Left colon (tissue), 2 donors: ENCODE measurements around the gene PHEX. TPM values are rescaled to one million over a fixed set of nuclear protein-coding genes. Genes with fewer than 3 reads are reported as not detected.
A peak's percentile ranks its signal among the peaks of the same experiment; 100 is the strongest.

Experiments used
- ATAC-seq: fragments of 200-7000 bp; cut with Tn5 transposase; one replicate; pipeline ENCODE4 v1.9.1; 2020; ENCODE audit warnings: mild to moderate bottlenecking, moderate library complexity
- DNase-seq, 2 donors: peaks; one replicate each; pipeline ENCODE4 v3.0.0-alpha.2; 2020
- intact Hi-C, 2 donors: fragments of 100-400 bp; cut with DNase I in 1 of 2; cut with micrococcal nuclease in 1 of 2; formaldehyde crosslinking; loops; one replicate each; pipeline versions ENCODE4 v1.11.2 to v1.14.0; 2022; cut with DNase I, micrococcal nuclease
- long read RNA-seq: library from polyadenylated mRNA; unstranded; transcript quantifications from one replicate; pipeline ENCODE4 v2.0.0, GENCODE V29; 2021
- total RNA-seq, 2 donors: library from RNA; stranded (reverse); fragmentation: NEBNext Ultra II Directional; extraction: Animal tissue kit (Norgen Biotek cat#: 25700); gene quantifications; one replicate each; pipeline ENCODE4 v1.2.1, GENCODE V29; 2021
- donor health status: DM: no; HTN: no; CAD: no.
- donor health status: DM: yes; HTN: yes; CAD: no.

The PHEX gene
- under 1 TPM; 0.06 to 0.95 TPM for total RNA-seq
- long read RNA-seq = 0 reads

DNA sequence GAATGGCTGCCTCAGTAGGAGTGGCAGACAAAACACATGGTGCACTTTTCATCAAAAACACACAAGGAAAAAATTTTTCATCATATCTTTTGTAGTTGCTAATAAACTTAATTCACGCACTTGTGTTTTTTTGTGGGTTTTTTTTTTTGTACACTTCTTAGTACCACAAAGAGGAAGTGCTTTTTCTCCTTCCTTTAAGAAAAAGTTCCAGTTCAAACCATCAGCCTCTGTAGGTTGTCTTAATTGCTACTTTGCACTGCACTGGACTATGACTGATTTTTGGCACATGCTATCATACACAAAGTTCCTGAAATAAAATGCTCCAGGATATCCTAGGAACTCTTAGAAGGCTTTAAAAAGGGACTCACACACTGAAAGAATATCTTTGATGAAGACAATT, at the start of gene PHEX:
PHEX (plus strand) TSS at position 242 of the 400 bp plus-strand sequence. CDS start 681 bp downstream, outside the sequence.
- intact Hi-C loops = no loop called here
- DNase-seq (no peak), ATAC-seq (no peak)

DNA sequence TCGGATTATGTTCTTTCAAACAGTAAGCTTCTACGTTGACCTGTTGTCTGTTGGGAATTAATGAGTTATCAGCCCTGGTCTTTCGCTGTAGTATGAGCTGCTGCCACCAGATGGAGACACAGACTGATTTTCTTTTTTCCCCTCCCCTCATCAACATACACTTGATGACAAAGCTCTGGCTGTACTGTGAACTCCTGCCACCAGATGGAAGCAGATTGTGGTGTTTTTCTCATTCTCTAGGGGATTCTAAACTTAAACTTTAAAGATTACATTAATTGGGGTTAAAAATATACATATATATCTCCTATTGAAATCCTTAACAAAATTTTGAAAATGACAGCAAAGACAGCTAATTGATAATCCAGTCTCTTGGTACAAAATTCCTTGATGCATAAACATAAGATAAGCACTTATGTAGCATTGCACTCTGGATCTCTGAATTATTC, 46.8 kb upstream of the PHEX start:
- DNase-seq (peak in 1 of 2 donors; percentile 69), ATAC-seq (peak; percentile 97)
- intact Hi-C loops = no loop called here

DNA sequence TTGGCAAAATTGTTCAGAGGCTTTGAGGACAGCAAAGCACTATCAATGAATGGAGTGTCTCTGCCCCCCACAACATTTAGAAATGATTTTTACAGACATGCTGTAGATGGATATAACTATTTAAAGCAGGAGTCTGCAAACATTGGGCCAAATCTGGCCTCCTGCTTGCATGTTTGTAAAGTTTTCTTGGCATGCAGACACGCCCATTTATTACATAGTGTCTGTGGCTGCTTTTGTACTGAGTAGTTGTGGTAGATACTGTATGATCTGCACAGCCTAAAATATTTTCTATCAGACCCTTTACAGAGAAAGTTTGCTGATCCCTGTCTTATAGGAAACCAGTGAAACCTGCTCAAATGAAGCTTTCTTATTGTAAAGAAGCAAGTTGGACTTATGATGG, 45.5 kb upstream of the PHEX start:
- ATAC-seq (peak; percentile 50), DNase-seq (no peak)
- intact Hi-C loops = no loop called here

DNA sequence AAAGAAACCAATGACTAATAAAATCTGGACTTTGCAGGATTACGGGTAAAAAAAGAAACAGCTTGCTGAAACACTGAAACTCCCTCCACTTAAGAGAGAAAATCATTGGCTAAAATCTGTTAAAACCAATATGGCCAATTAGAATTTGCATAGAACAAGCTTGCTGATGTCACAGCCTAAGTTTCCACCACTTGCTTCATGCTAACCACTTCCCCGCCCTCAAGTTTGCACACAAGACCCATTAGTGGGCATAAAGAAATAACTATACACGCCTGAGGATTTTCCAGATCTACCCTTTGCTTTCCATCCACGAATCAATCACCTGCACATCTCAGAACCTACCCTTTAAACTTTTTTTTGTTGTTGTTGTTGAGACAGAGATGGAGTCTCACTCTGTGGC, 42.7 kb upstream of the PHEX start:
- no peak for ATAC-seq
- DNase-seq = no peak
- intact Hi-C loops = no loop called here

DNA sequence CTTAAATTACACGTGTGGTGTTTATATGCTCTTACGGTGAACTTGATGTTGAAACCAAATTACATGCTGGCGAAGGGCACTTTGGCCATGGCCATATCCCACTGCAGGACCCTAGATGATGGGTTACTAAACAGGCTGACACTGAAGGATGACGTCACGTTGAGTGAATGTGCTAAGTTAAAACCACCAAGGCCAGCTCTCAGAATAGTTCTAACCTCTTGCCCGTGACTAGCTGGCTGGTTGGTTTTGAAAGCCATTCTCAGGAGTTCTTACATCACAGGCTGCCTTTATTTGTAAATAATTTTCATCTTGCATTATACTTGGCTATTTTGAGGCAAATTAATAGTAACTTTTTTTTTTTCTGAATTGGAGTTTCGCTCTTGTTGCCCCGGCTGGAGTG, 41.3 kb upstream of the PHEX start:
- intact Hi-C loops = no loop called here
- no peak for DNase-seq
- no peak for ATAC-seq

DNA sequence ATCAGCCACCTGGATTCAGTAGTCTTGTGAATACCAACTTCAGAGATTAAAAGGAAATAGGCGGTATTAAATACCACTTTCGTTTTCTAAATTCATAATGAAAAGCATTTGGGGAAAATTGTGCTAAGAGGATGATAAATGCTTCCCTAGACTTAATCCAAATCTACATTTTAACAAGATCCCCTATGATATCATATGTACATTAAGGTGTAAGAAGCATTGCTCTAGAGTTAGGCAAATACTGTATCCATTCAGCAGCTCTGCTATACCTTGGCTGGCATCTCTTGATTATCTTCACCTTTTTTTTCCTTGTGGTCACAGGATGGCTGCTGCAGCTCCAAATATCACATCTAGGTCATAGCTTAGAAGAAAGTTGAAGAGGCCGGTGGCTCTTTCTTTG, 40.6 kb upstream of the PHEX start:
- ATAC-seq (no peak), DNase-seq (no peak)
- intact Hi-C loops = no loop called here

DNA sequence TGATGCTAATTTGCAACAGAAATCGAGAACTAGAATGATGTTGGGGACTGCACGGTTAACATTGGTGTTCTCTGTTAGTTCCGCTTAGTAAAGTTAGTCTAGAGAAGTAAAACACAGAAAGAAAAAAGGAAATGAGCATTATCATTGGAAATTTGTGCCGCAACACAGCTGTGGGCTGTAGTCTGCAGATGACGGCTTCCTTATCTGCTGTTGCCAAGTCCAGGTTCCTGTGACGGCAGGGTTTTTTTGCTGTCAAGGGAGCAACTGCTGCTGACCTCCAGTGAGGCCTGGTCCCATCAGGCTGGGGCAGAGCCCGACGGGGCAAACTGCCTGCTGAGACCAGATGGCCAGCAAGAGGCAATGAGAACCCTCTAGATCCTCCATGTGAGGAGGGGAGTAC, 38.9 kb upstream of the PHEX start:
- DNase-seq = no peak
- no peak for ATAC-seq
- intact Hi-C loops = no loop called here

DNA sequence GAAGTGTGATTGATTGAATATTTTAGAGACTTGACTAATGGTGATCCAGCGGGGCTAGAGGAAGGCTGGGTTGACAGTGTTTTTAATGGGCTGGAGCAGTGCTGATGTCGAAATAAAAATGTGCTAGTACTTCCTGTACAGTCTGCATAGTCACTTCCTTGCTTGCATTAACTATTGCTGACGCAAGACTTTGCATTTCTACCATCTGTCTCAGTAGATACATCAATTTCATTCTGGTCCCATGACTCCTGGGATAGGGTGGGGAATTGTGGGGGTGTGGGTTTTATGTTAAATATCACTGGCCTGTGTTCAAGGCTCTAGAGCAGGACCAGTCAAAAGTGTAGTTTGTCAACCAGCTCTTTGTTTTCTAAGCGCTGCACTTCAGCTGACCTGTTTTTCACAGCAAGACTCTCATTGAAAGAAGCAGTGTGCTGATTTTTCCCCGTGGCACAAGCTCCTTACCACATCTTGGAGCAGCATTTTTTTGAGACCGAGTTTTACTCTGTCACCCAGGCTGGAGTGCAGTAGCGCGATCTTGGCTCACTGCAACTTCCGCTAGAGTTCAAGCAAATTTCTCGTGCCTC, 35.2 kb upstream of the PHEX start:
- no peak for DNase-seq
- no peak for ATAC-seq
- intact Hi-C loops = no loop called here

DNA sequence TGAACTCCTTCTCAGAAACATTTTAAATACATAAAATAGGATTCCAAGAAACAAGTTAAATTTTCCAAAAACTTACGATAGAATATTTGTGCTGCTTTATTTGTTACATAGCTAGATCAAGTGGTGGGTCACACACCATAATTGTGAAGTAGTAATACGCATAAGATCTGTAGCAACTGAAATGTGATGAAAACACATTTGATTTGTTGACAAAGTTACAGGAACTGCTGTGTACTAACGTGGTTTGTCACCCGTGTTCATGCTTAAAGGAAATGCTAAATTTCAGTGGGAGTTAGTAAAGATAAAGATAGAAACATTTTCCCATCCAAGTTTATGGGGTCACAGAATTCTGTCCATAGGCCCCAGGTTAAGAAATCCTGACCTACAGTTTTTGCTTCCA, 34.1 kb upstream of the PHEX start:
- intact Hi-C loops = no loop called here

DNA sequence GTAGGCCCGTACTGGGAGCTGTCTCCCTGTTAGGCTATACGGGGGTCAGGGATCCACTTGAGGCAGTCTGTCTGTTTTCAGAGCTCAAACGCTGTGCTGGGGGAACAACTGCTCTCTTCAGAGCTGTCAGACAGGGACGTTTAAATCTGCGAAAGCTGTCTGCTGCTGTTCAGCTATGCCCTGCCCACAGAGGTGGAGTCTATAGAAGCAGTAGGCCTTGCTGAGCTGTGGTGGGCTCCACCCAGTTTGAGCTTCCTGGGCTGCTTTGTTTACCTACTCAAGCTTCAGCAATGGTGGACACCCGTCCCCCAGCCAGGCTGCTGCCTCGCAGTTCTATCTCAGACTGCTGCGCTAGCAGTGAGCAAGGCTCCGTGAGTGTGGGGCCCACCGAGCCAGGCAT, 27.3 kb upstream of the PHEX start:
- intact Hi-C loops = no loop called here
- DNase-seq (no peak), ATAC-seq (no peak)

More for the DNA sequence above, 34.1 kb upstream of the PHEX start:
- DNase-seq (no peak), ATAC-seq (no peak)

DNA sequence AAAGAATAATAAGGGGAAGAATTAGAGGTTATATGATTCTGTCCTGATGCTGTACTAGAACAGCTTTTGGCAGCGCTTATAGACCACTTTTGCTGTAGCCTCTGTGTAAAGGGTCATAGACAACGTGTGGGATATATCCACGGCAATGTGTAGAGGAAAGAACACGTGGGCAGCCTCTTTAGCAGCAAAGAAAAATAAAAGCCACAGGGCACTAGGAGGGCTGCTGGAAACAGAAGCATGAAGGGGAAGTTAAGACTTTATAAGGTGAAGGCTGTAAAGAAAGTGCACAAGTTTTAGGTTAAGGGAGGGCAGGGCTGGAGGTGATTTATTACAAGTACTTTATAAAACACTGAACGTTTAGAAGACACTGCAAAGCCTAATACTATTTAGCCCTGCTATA, 20.1 kb upstream of the PHEX start:
- ATAC-seq (no peak), DNase-seq (no peak)
- intact Hi-C loops = no loop called here

DNA sequence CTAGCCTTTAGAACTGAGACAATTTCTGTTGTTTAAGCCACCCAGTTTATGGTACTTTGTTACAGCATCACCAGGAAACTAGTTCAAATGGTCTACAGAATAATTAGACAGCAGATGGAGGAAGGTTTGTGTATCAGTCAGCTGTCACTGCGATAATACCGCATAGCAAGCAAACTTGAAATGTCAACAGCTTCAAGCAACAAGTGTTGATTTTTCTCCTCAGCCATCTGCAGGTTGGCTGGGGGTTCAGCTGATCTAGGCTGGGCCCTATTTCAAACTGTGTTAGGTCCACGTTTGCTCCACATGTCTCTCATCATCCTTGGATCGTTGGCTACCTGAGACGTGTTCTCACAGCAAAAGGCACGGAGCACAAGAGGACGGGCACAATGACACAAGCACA, 19.2 kb upstream of the PHEX start:
- ATAC-seq (no peak), DNase-seq (no peak)
- intact Hi-C loops = no loop called here

DNA sequence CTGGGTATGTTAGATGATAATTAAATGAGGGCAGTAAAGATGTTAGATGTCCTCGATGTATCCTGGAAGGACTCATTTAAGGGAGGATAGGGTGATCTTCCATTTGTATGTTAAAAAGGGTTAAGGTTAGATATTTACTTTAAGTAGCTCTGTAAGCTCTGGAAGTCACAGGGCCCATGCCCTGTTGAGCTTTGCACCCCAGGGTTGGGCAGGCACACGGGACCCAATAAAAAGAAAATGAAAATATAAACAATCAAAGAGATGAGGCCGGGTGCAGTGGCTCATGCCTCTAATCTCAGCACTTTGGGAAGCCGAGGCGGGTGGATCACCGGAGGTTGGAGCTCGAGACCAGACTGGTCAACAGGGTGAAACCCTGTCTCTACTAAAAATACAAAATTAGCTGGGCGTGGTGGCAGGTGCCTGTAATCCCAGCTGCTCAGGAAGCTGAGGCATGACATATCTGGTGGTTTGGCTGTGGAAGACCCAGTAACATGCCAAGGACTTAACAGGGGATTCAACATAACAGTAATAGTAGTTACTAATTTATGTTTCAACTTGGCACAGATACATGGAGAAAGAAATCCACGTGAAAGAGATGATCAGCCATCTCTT, 16.9 kb upstream of the PHEX start:
- ATAC-seq (peak; percentile 71), DNase-seq (no peak)
- intact Hi-C loops = no loop called here

DNA sequence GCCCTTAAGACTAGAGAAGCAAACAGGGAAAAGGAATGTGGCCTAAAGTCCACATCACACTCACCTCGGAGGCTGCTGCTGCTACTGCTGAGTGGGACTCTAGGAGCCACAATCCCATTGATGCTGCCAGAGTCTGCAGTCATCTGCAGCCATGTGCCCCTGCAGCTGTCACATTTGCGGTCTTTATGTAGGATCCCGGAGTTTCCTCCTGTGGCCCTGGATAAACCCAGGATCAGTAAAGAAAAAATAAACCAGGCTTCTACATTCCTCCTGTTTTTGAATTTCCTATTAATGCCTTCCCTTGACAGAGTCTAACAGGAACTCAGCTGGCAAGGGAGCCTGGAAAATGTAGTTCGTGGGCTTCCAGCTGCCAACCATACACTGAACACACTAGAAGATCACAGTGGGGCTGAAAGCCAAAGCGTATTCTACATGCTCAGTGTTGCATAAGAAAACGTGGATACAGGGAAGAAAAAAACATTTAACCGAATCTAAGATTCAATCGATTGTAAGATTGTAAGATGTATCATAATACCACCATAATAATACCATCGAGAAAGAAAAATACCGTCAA, 10.3 kb upstream of the PHEX start:
- ATAC-seq = no peak
- intact Hi-C loops = no loop called here

DNA sequence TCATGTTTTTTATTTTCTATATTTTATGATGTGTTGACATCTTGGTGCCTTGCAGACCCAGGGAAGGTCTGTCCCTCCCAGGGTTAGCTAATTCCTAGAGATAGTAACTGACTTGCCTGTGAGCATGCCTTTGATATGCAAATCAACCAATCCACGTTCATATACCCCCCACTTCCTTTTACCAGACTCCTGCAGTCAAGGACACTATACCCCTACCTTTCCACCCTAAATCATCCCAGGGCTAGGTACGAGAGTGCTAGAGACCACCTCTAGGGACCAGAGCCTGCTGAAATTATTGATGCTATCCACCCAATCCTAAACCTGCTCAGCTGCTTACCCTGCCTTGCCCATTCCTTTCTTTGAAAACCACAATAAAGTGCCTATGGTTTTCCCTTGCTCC, 7.5 kb upstream of the PHEX start:
- no peak for ATAC-seq
- DNase-seq = no peak
- intact Hi-C loops = no loop called here

More for the DNA sequence above, 10.3 kb upstream of the PHEX start:
- no peak for DNase-seq

DNA sequence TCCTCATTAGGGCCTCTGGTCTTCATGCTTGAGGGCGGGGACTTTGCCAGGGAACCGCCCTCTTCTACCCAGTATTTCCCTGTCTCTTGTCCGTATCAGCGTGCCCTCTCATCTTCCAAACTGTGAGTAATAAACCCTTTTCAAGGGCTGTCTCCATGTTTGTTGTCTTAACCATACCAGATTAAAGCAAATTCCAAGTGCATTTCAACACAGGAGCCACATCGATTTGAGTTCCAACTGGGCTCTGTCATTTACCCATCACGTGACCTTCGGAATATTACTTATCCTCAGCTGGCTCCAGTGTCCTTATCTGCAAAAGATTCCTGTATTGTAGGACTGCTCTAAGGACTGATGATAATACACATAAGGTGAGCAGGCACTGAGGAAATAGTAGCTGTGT, 6.4 kb upstream of the PHEX start:
- intact Hi-C loops = no loop called here
- ATAC-seq (no peak), DNase-seq (no peak)

DNA sequence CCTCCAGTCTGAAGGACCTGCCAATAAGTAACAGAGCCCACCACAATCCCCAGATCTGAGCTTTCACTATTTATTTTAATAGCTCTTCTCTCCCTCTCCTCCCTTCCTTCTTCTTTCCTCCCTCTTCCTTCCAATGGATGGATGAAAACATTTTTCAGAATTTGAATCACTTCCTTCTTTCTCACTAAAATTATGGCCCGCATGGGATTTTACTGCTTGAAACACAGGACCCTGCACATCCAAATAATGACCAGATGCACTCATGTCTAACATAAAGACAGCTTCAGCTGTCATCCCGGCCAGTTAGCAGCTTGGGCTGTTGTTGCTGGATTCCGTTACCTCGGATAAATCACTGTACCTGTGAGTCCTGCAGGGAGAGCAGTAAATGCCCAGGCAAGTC, 5.4 kb upstream of the PHEX start:
- intact Hi-C loops = no loop called here
- no peak for ATAC-seq

DNA sequence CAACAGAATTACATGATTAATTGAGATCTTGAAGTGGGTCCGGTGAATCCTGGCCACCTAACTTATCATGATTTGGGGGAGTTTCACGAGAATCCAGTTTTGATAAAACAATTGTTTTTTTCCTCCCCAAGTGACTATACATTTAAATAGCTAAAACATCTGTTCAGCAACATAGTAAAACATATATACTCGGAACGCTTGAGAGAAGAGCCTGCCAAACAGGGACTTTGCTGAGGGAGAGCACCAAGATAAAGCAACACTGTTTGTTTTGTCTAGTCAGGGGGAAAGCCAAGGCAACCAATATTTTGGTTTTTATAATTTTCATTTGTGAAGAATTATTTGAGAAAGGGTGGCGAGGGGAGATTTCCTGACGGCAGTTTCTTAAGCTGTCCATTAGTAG, 381 bp downstream of the PHEX start:
- ATAC-seq (no peak), DNase-seq (no peak)
- intact Hi-C loops = no loop called here

More for the DNA sequence above, 5.4 kb upstream of the PHEX start:
- DNase-seq = no peak

DNA sequence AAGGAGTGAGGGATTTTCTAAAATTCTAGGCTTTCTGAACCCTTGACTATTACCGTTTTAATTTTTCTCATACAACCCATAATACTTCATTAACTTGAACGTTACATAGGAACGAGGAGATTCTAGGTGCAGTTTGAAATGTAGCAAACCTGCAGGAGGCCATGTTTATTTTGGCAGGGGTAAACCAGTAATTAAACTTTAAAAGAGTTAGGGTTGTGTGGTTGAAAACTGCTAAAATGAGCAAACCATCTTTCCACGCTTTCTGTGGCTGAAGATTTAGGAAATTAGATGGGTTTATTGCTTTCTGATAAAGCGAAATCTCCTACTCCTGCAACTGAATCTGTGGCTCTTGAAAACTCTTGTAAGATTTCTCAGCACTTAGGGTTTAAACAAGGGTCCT, 1.7 kb downstream of the PHEX start:
- intact Hi-C loops = no loop called here
- DNase-seq (no peak), ATAC-seq (no peak)

DNA sequence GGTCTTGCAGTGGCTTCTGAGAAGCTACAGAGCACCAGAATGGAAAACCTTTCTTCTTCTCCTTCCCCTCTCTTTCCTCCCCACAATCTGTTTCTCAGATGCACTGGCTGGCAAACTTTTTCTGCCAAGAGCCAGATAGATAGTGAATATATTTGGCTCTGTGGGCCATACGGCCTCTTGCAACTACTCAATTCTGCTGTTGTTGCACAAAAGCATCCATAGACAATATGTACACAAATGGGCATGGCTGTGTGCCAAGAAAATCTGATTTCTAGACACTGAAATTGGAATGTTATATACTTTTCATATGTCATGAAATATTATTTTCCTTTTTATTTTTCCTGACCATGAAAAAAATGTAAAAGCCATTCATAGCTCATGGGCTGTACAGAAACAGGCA, 3.1 kb downstream of the PHEX start:
- DNase-seq = no peak
- no peak for ATAC-seq
- intact Hi-C loops = no loop called here

DNA sequence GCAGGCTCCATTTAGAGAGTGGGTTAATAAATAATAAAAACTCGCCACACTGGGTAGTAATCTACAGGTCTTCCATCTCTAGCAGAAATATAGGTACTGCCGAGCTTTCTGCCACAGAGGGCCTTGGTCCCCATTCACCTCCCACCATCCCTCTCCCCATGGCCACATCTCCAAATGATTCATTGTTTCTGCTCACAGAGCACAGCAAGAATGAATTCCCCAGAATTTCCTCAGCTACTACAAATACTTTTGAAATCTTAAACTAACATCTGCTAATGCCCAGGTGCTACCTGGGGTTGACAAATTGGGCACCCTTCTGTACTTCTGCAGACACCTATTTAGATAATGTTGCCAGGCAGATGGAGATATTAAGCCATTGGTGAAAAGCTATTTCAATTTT, 5.1 kb downstream of the PHEX start:
- intact Hi-C loops = no loop called here
- no peak for ATAC-seq
- no peak for DNase-seq
